RWPE2 (cell line): Measurements from ENCODE around the gene SLC7A10.

Experiments used
- ATAC-seq: fragments of 200-7000 bp; cut with Tn5 transposase; 3 replicates; pipeline ENCODE4 v1.9.1; 2021; ENCODE audit warnings: low read depth
- DNase-seq: peaks from one replicate; pipeline ENCODE4 v3.0.0-alpha.2; 2020; ENCODE audit warnings: low spot score
- H3K27ac ChIP-seq: fragments of 450-650 bp; 2 replicates; pipeline ENCODE4 v1.5.1; 2017; ENCODE audit warnings: mild to moderate bottlenecking; ENCODE audit not compliant: poor library complexity, severe bottlenecking
- H3K27me3 ChIP-seq: fragments of 250-450 bp; sonication (Bioruptor Pico); 2 replicates; pipeline ENCODE4 v1.5.1; 2021; ENCODE audit warnings: mild to moderate bottlenecking, moderate library complexity; ENCODE audit not compliant: insufficient read depth, poor library complexity, severe bottlenecking
- H3K36me3 ChIP-seq: fragments of 250-450 bp; sonication (Bioruptor Pico); 2 replicates; pipeline ENCODE4 v1.5.1; 2020; ENCODE audit warnings: low read depth, mild to moderate bottlenecking, moderate library complexity
- H3K4me1 ChIP-seq: fragments of 250-450 bp; sonication (Bioruptor Pico); 2 replicates; pipeline ENCODE4 v1.5.1; 2021; ENCODE audit warnings: mild to moderate bottlenecking, moderate library complexity; ENCODE audit not compliant: insufficient read depth, poor library complexity, severe bottlenecking
- H3K4me3 ChIP-seq: fragments of 250-450 bp; sonication (Bioruptor Pico); 2 replicates; pipeline ENCODE4 v1.5.1; 2021; ENCODE audit warnings: mild to moderate bottlenecking, moderate library complexity; ENCODE audit not compliant: severe bottlenecking
- H3K9me3 ChIP-seq: fragments of 250-450 bp; sonication (Bioruptor Pico); 2 replicates; pipeline ENCODE4 v1.5.1; 2021; ENCODE audit warnings: mild to moderate bottlenecking, moderate library complexity; ENCODE audit not compliant: severe bottlenecking
- CTCF ChIP-seq: fragments of 450-650 bp; IDR thresholded peaks from one replicate; pipeline ENCODE4 v1.5.1; 2017; ENCODE audit warnings: mild to moderate bottlenecking, moderate library complexity; ENCODE audit not compliant: poor library complexity, severe bottlenecking

SLC7A10 gene

GRCh38 chr19:33267706-33268105, 42.1 kb upstream of the SLC7A10 start:
- H3K4me1 ChIP-seq, result no peaks in the 10 kb centered on the region
- no peak overlapping the region for H3K27ac ChIP-seq
- DNase-seq (no peak), ATAC-seq (no peak)
- no peak for TF ChIP-seq CTCF
- H3K4me3 ChIP-seq, result no peak overlapping the region
- no peaks in the 10 kb centered on the region for H3K9me3 ChIP-seq
- no peaks in the 10 kb centered on the region for H3K27me3 ChIP-seq
- H3K36me3 ChIP-seq, result no peaks in the 10 kb centered on the region

GRCh38 chr19:33266974-33267484, 41.4 kb upstream of the SLC7A10 start:
- no peak for DNase-seq
- no peaks in the 10 kb centered on the region for H3K4me1 ChIP-seq
- no peak overlapping the region for H3K4me3 ChIP-seq
- no peak overlapping the region for H3K27ac ChIP-seq
- H3K27me3 ChIP-seq, result no peaks in the 10 kb centered on the region
- no peak for TF ChIP-seq CTCF
- no peak for ATAC-seq
- H3K36me3 ChIP-seq, result no peaks in the 10 kb centered on the region
- H3K9me3 ChIP-seq, result no peaks in the 10 kb centered on the region

GRCh38 chr19:33264881-33265445, 39.3 kb upstream of the SLC7A10 start:
- H3K27ac ChIP-seq, result no peak overlapping the region

GRCh38 chr19:33263325-33264023, 37.8 kb upstream of the SLC7A10 start:
- Histone ChIP-seq H3K4me3 (no peak overlapping the region), H3K9me3 (no peaks in the 10 kb centered on the region), H3K27me3 (no peaks in the 10 kb centered on the region), H3K4me1 (no peaks in the 10 kb centered on the region), H3K36me3 (no peaks in the 10 kb centered on the region), H3K27ac (no peak overlapping the region)
- DNase-seq (no peak), ATAC-seq (no peak)
- TF ChIP-seq CTCF, result no peak

More at GRCh38 chr19:33264881-33265445, 39.3 kb upstream of the SLC7A10 start:
- no peak for ATAC-seq
- Histone ChIP-seq H3K4me3 (no peak overlapping the region), H3K36me3 (no peaks in the 10 kb centered on the region), H3K9me3 (no peaks in the 10 kb centered on the region), H3K27me3 (no peaks in the 10 kb centered on the region), H3K4me1 (no peaks in the 10 kb centered on the region)
- DNase-seq, result no peak
- TF ChIP-seq CTCF, result no peak
